Neural cell (in vitro differentiated cells): Measurements from ENCODE around the gene PEX13. TPM values are rescaled to one million over a fixed set of nuclear protein-coding genes. Genes with fewer than 3 reads are reported as not detected.

ENCODE experiments used
- H2AFZ ChIP-seq: fragments of 200-600, 300-800 bp; sonication (generic), shearing (Covaris generic); 2 replicates; pipeline ENCODE4 v1.6.0; 2014; ENCODE audit warnings: low read depth, mild to moderate bottlenecking, antibody characterized with exemption, low read length, moderate library complexity
- H3F3A ChIP-seq: fragments of 200-600 bp; shearing (Covaris generic); 2 replicates; pipeline ENCODE4 v1.6.1; 2016; ENCODE audit warnings: mild to moderate bottlenecking, moderate library complexity, mixed read lengths, antibody characterized with exemption, low read length; ENCODE audit not compliant: insufficient read depth, poor library complexity, severe bottlenecking
- H3K27ac ChIP-seq: fragments of 200-600, 300-800 bp; sonication (generic), shearing (Covaris generic); 2 replicates; pipeline ENCODE4 v1.5.1; 2014; ENCODE audit warnings: mild to moderate bottlenecking, low read length, moderate library complexity
- H3K27me3 ChIP-seq: fragments of 300-800, 200-600 bp; sonication (generic), shearing (Covaris generic); 2 replicates; pipeline ENCODE4 v1.6.0; 2014; ENCODE audit warnings: mild to moderate bottlenecking, low read depth, low read length, moderate library complexity; ENCODE audit not compliant: insufficient read depth
- H3K36me3 ChIP-seq: fragments of 300-800, 200-600 bp; sonication (generic), shearing (Covaris generic); 2 replicates; pipeline ENCODE4 v1.5.1; 2014; ENCODE audit warnings: mild to moderate bottlenecking, antibody characterized with exemption, low read length, moderate library complexity; ENCODE audit not compliant: insufficient read depth
- H3K4me2 ChIP-seq: fragments of 300-800, 200-600 bp; sonication (generic), shearing (Covaris generic); 2 replicates; pipeline ENCODE4 v1.6.0; 2014; ENCODE audit warnings: mild to moderate bottlenecking, low read length
- H3K4me3 ChIP-seq: fragments of 300-800, 200-600 bp; sonication (generic), shearing (Covaris generic); 2 replicates; pipeline ENCODE4 v1.5.1; 2014; ENCODE audit warnings: mild to moderate bottlenecking, low read length, moderate library complexity
- H3K79me2 ChIP-seq: fragments of 200-600 bp; shearing (Covaris generic); replicated peaks from 2 replicates; pipeline ENCODE4 v1.6.0; 2014; ENCODE audit warnings: mild to moderate bottlenecking, low read length, moderate library complexity; ENCODE audit not compliant: insufficient read depth
- H3K9ac ChIP-seq: fragments of 300-800, 200-600 bp; sonication (generic), shearing (Covaris generic); 2 replicates; pipeline ENCODE4 v1.6.1; 2016; ENCODE audit warnings: mild to moderate bottlenecking, low read length, mixed read lengths
- H3K9me2 ChIP-seq: fragments of 200-600 bp; shearing (Covaris generic); 2 replicates; pipeline ENCODE4 v1.6.1; 2016; ENCODE audit warnings: mild to moderate bottlenecking, low read length, mixed read lengths; ENCODE audit not compliant: insufficient read depth
- H3K9me3 ChIP-seq: fragments of 200-600, 300-800 bp; sonication (generic), shearing (Covaris generic); 2 replicates; pipeline ENCODE4 v1.6.1; 2016; ENCODE audit warnings: mild to moderate bottlenecking, mixed run types, low read length, moderate library complexity, mixed read lengths
- H4K20me1 ChIP-seq: fragments of 200-600 bp; shearing (Covaris generic); 2 replicates; pipeline ENCODE4 v1.6.1; 2016; ENCODE audit warnings: mild to moderate bottlenecking, mixed run types; ENCODE audit not compliant: insufficient read depth
- CTCF ChIP-seq: fragments of 450-650 bp; IDR thresholded peaks from 2 replicates; pipeline ENCODE4 v1.5.1; 2014; ENCODE audit warnings: antibody characterized with exemption, mild to moderate bottlenecking, moderate library complexity; ENCODE audit not compliant: poor library complexity, severe bottlenecking
- EP300 ChIP-seq: fragments of 450-650 bp; conservative IDR thresholded peaks from 2 replicates; pipeline ENCODE4 v1.6.1; 2014; ENCODE audit warnings: antibody characterized with exemption, mild to moderate bottlenecking, moderate library complexity; ENCODE audit not compliant: poor library complexity, severe bottlenecking
- EZH2 ChIP-seq: fragments of 200-600, 300-800 bp; shearing (Covaris generic), sonication (generic); IDR thresholded peaks from 2 replicates; pipeline ENCODE4 v1.6.1; 2014; ENCODE audit warnings: antibody characterized with exemption, low read length, borderline replicate concordance, mild to moderate bottlenecking; ENCODE audit not compliant: insufficient read depth, poor library complexity, severe bottlenecking
- MXI1 ChIP-seq: fragments of 450-650 bp; conservative IDR thresholded peaks from 2 replicates; pipeline ENCODE4 v1.6.1; 2014; ENCODE audit warnings: antibody characterized with exemption, mild to moderate bottlenecking; ENCODE audit not compliant: poor library complexity, severe bottlenecking
- POLR2AphosphoS5 ChIP-seq: IDR thresholded peaks from 2 replicates; pipeline ENCODE4 v1.6.1; 2012
- RAD21 ChIP-seq: fragments of 450-650 bp; conservative IDR thresholded peaks from 2 replicates; pipeline ENCODE4 v1.6.1; 2014; ENCODE audit warnings: antibody characterized with exemption, mild to moderate bottlenecking, moderate library complexity
- REST ChIP-seq: IDR thresholded peaks from 2 replicates; pipeline ENCODE4 v1.6.1; 2012; ENCODE audit warnings: borderline replicate concordance
- SMC3 ChIP-seq: fragments of 450-650 bp; conservative IDR thresholded peaks from 2 replicates; pipeline ENCODE4 v1.6.1; 2014; ENCODE audit warnings: antibody characterized with exemption, mild to moderate bottlenecking, moderate library complexity; ENCODE audit not compliant: poor library complexity
- TAF1 ChIP-seq: IDR thresholded peaks from 2 replicates; pipeline ENCODE4 v1.6.1; 2012; ENCODE audit warnings: low read depth
- polyA plus RNA-seq: library from polyadenylated mRNA; depleted of rRNA; stranded (reverse); fragments of >200 nt; gene quantifications from 2 replicates; pipeline ENCODE4 v1.2.3, GENCODE V29; 2014

PEX13 gene
- polyA plus RNA-seq, 1 donor from 2014 or later: 95.6 TPM

GRCh38 chr2:61089797-61090196 lies 72.3 kb downstream of the PEX13 start:
- Histone ChIP-seq H2AFZ (no peak overlapping the region), H3K36me3 (no peaks in the 10 kb centered on the region), H3K9me3 (no peaks in the 10 kb centered on the region), H4K20me1 (no peaks in the 10 kb centered on the region), H3F3A (no peaks in the 10 kb centered on the region), H3K9me2 (no peaks in the 10 kb centered on the region), H3K9ac (no peak overlapping the region), H3K4me2 (no peak overlapping the region), H3K27me3 (no peaks in the 10 kb centered on the region), H3K4me3 (no peak overlapping the region), H3K79me2 (no peaks in the 10 kb centered on the region), H3K27ac (no peak overlapping the region)
- TF ChIP-seq MXI1: no peak

- Histone ChIP-seq H3K27ac (no peak overlapping the region), H3F3A (no peaks in the 10 kb centered on the region), H3K4me2 (no peak overlapping the region), H3K9ac (no peak overlapping the region), H3K4me3 (no peak overlapping the region), H3K9me3 (no peaks in the 10 kb centered on the region), H3K27me3 (no peaks in the 10 kb centered on the region), H3K9me2 (no peaks in the 10 kb centered on the region), H4K20me1 (no peaks in the 10 kb centered on the region), H2AFZ (no peak overlapping the region), H3K36me3 (no peaks in the 10 kb centered on the region), H3K79me2 (no peaks in the 10 kb centered on the region)
- TF ChIP-seq EP300: no peak
- no peak for TF ChIP-seq RAD21
- TF ChIP-seq EZH2: no peak
- no peak for TF ChIP-seq TAF1
- TF ChIP-seq POLR2AphosphoS5: no peak
- no peak for TF ChIP-seq SMC3
- TF ChIP-seq REST: no peak
- no peak for TF ChIP-seq CTCF
- no peak for TF ChIP-seq MXI1
These were observed 72.9 kb downstream of the PEX13 start for GRCh38 chr2:61090386-61090921.

GRCh38 chr2:61091485-61091884 lies 74.0 kb downstream of the PEX13 start:
- Histone ChIP-seq H3K27ac (no peak overlapping the region), H3K79me2 (no peaks in the 10 kb centered on the region), H3K36me3 (no peaks in the 10 kb centered on the region), H3K9ac (no peak overlapping the region), H3K4me2 (no peak overlapping the region), H3K27me3 (no peaks in the 10 kb centered on the region), H3K9me3 (no peaks in the 10 kb centered on the region), H3F3A (no peaks in the 10 kb centered on the region), H2AFZ (no peak overlapping the region), H3K4me3 (no peak overlapping the region), H3K9me2 (no peaks in the 10 kb centered on the region), H4K20me1 (no peaks in the 10 kb centered on the region)
- no peak for TF ChIP-seq POLR2AphosphoS5
- TF ChIP-seq SMC3: no peak
- TF ChIP-seq CTCF: no peak
- no peak for TF ChIP-seq EZH2
- TF ChIP-seq MXI1: no peak
- no peak for TF ChIP-seq EP300
- no peak for TF ChIP-seq TAF1
- no peak for TF ChIP-seq RAD21
- no peak for TF ChIP-seq REST
